T-helper 1 cell treated with Interleukin-12 subunit alpha and Interleukin-12 subunit beta and Interleukin-4 antibody, amounts not matched to agents 30 ng/mL and 1 ng/mL, for 36 hours (primary cell): ENCODE measurements around the gene NIPAL3. TPM values are rescaled to one million over a fixed set of nuclear protein-coding genes. Genes with fewer than 3 reads are reported as not detected.
"Not testable (repeated sequence)": the region's sequence is repeated elsewhere in the genome, so short reads cannot be mapped to it uniquely, and the experiment has no call there.

ENCODE experiments used
- intact Hi-C: fragments of 100-400 bp; cut with micrococcal nuclease; formaldehyde crosslinking; loops from one replicate; pipeline ENCODE4 v1.15.1; 2024
- total RNA-seq: library from RNA; stranded (reverse); gene quantifications from 2 replicates; pipeline ENCODE4 v1.2.3, GENCODE V29; 2022

NIPAL3 gene
- total RNA-seq, 1 donor from 2014 or later, result 39.4 TPM

DNA sequence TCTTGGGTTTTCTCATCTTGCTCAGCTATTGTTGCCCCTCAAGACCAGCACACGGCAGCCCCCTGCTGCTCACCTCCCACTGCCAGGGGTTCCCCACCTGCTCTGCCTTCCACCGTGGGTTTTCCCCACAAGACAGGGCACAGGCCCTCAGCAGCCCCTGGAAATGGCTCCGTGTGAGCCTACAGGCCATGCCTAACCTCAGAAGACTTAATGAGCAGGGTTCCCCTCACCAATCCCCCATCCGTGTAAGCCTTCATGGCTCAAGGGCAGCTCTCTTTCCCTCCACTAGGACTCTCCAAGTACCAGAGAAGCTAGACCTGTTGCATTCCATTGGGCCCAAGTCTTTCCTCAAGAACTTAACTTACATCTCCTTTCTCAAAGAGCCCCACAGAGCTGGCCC, 68.6 kb downstream of the NIPAL3 start:
- intact Hi-C loops, result loop anchor here (5.0 kb wide), 1 partner anchor 158 kb away; the partner anchor contains the start of gene SRRM1

DNA sequence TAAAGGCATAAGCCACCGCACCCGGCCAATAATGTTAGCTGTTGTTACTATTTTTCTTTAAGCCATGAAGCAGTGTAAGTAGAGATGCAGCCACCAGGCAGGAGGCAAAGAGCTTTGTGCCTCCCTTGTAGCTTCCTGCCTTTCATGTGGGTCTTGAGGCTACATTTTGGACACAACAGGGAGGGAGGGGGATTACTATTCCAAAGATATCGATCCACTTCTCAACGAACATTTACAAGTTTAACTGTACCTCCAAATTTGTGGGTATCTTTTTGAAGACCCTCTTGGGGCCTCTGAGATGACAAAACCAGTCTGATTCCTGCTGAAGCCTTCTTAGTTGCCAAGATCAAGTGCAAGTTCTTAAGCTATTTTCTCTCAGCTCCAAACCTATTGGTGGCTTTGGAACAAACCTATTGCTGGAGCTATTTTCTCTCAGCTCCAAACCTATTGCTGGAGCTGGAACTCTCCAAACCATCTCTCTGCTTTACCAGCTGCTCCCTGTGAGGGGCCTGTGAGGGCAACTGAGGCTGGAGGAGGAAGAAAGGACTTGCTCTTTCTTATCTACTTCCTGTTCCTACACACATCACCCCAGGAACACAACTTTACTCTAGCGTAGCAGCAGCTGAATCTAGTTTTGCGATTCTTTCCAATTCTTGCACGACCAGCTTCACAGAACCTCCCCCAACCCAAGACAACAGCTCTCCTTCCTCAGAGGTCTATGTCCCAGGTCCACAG, 70.9 kb downstream of the NIPAL3 start:
- intact Hi-C loops, result loop anchor here (1.0 kb wide), 2 partner anchors 16 to 71 kb away; partner anchors contain the start of genes NIPAL3 and RCAN3

DNA sequence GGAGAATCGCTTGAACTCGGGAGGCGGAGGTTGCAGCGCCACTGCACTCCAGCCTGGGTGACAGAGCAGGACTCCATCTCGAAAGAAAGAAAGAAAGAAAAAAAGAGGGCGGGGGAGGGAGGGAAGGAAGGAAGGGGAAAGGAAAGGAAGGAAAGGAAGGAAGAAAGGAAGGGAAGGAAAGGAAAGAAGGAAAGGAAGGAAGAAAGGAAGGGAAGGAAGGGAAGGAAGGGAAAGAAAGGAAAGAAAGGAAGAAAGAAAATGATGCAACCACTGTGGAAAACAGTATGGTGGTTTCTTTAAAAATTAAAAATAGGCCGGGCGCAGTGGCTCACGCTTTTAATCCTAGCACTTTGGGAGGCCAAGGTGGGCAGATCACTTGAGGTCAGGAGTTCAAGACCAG, 71.9 kb downstream of the NIPAL3 start:
- intact Hi-C loops, result no loop called here

DNA sequence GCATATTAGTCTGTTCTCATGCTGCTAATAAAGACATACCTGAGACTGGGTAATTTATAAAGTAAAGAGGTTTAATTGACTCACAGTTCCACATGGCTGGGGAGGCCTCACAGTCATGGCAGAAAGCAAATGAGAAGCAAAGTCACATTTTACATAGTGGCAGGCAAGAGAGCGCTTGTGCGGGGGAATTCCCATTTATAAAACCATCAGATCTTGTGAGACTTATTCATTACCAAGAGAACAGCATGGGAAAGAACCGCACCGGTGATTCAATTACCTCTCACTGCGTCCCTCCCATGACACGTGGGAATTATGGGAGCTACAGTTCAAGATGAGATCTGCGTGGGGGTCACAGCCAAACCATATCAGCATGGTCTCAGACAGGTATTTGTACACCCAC, 72.6 kb downstream of the NIPAL3 start:
- intact Hi-C loops, result not testable (repeated sequence)

DNA sequence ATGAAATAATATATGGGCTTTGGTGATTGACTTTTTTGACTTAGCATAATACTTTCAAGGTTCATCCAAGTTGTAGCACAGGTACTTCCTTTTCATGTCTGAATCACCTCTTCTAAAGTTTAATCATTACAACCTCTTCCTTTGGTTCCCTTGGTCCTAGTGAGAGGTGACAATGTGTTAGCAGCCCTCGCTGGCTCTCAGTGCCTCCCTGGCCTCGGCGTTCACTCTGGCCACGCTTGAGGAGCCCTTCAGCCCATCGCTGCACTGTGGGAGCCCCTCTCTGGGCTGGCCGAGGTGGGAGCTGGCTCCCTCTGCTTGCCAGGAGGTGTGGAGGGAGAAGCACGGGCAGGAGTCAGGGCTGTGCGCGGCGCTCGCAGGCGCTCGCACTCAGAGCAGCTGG, 74.1 kb downstream of the NIPAL3 start:
- intact Hi-C loops, result no loop called here

DNA sequence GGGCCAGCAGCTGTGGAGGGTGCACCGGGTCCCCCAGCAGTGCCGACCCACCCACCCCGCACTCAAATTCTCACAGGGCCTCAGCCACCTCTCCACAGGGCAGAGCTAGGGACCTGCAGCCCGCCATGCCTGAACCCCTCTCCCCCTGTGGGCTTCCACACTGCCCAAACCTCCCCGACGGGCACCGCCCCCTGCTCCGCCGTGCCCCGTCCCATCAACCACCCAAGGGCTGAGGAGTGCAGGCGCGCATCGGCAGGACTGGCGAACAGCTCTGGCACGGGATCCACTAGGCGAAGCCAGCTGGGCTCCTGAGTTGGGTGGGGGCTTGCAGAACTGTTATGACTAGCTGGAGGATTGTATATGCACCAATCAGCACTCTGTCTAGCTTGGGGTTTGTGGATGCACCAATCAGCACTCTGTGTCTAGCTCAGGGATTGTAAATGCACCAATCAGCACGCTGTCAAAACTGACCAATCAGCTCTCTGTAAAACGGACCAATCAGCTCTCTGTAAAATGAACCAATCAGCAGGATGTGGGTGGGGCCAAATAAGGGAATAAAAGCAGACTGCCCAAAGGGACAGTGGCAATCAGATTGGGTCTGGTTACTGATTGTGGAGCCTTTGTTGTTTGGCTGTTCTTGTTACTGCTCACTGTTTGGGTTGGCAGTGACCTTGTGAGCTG, 74.6 kb downstream of the NIPAL3 start:
- intact Hi-C loops, result no loop called here

DNA sequence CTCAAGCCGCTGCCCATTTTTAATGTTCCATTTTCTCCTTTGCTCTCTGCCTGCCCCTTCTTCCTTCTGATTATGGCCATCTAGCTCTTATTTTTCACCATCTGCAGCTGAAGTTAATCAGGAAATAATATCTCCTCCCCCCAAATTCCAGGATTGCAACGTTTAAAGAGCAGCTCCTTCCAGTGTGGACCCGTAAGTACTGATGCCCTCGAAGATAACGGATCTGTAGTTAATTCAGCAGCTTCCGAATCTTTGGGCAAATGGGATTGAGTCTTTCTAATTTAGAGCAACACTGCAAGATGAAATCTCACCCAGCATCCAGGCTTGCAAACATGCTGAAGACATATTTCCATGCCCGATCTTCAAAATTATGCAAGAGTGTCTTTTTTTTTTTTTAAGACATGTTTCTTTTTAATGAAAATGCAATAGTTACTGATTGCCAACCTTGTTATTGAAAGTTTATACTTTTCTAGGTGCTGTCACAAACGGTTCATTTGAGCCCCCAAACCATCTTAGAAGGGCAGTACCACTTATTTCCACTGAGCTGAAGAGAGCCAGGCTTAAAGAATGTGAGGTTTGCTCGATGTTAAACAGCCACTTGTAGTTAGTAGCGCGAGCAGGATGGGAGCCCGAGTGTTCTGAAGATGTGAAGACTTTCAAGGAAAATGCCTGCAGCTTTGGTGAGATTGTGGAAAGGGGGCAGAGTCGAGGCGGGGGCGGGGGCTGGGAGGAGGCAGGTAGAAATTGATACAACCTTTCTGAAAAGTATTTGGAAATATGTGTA, 76.2 kb downstream of the NIPAL3 start:
- intact Hi-C loops, result no loop called here

DNA sequence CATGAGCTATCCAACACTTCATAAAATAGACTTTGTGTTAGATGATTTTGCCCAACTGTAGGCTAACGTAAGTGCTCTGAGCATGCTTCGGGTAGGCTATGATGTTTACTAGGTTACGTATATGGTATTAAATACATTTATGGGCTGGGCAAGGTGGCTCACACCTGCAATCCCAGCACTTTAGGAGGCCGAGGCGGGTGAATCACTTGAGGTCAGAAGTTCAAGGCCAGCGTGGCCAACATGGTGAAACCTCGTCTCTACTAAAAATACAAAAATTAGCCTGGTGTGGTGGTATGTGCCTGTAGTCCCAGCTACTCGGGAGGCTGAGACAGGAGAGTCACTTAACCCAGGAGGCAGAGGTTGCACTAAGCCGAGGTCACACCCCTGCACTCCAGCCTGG, 77.3 kb downstream of the NIPAL3 start:
- intact Hi-C loops, result not testable (repeated sequence)

DNA sequence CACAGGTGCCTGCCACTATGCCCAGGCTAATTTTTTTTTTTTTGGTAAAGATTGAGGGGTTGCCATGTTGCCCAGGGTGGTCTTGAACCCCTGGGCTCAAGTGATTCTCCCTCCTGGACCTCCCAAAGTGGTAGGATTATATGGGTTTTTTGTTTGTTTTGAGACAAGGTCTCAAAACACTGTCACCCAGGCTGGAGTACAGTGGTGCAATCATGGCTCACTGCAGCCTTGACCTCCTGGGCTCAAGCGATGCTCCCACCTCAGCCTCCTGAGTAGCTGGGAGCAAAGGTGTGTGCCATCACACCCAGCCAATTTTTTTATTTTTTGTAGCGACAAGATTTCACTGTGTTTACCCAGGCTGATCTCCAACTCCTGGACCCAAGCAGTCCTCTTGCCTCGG, 78.2 kb downstream of the NIPAL3 start:
- intact Hi-C loops, result no loop called here

DNA sequence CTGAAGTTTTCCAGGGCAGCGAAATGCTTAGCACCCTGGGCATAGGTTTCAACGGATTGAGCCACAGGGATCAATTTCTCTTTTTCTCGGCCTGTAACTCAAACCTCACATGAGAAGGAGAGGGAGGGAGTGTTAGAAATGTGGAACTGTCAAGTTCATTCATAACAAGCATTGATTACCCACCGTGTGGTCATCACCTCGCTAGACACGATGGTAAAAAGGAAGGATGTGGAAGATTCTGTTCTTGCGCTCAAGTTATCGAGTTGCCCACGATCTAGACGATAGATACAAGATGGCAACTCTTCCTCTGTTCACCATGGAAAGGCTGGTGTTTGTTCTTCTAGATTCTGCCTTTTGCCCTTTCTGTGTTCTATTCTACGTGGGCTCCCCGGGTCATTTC, 83.0 kb downstream of the NIPAL3 start:
- intact Hi-C loops, result no loop called here

DNA sequence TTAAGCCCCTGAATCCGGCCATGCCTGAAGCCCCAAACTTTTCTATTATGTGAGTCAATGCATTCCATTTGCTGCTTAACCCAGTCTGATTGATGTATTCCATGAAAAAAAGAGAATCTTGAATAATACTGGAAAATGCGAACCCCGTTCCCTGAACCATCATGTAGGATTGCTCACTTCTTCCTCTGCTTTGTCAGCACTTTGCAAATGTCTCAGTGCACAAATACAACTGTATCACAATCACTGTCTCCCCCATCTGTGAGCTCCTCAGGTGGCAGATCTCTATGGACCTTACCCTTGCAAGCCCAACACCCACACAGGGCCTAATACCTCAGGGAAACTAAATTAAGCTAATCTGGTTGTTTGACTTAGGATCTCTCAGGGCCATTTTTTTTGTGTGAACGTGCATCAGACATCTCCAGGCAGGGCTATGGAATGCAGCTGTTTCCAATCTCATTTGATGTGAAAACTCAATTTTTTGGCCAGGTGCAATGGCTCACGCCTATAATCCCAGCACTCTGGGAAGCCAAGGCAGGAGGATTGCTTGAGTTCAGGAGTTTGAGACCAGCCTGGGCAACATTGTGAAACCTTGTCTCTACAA, 84.9 kb downstream of the NIPAL3 start:
- intact Hi-C loops, result loop anchor here (5.0 to 10.0 kb wide), 3 partner anchors 306 to 744 kb away; partner anchors contain the start of genes RSRP1 and SRSF10

DNA sequence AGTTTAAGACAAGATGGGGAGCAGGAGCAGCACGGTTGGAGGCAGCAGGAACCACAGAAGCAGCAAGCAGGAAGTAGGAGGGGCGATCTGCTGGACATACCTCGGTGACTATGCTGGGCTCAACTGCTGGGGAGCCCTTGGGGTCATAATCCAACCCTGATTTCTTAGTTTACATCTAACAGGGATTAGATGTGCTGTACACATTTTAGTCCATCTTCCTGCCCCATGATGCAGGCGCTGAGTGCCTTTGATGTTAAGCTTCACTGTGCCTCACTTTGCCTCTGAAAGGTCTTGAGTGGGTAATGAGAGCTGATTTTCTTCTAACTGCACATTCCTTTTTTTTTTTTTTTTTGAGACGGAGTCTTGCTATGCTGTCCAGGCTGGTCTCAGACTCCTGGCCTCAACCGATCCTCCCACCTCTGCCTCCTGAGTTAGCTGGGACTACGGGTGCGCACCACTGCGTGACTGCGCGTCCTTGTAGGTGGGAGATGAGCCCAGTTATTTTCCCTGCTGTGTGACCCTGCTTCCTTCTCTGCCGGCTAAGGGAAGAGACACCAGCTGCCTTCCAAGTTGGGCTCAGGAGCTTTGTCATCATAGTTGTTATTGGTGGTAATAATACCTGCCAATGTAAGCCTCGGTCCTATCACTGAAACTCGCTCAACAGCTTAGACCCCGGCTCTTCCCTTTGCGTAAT, 85.9 kb downstream of the NIPAL3 start:
- intact Hi-C loops, result loop anchor here (1.0 to 10.0 kb wide), 10 partner anchors 15 to 743 kb away; partner anchors contain the start of genes NIPAL3, PNRC2, RSRP1 and SRRM1

DNA sequence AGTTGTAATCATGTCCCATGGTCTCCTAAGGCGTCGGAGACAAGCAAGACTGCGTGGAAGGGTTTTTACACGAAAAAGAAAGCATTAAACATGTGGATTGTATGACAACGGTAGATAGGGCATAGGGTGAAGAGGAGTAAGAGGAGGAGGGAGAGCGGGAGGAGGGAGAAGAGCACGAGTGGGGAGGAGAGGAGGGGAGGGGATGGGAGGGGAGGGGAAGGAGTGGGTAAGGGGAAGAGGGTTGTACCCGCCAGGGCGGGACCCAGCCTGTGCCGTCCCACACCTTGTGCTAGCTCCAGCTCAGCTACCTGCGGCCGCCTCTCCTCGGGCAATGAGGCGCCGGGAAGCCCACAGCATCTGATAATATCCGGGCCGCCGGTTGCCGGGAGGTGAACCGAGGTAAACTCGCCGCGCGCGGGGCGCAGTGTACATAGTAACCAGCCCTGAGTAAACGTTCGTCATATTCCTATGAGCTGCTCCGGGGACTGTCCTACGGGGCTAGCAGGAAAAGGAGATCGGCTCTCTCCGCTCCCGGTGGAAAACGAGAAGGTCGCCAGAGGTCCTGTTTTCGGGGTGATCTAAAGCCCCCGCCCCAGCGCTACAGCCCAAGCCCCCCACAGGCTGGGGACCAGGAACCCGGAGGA, 86.6 kb downstream of the NIPAL3 start:
- intact Hi-C loops, result loop anchor here (1.0 to 10.0 kb wide), 10 partner anchors 16 to 743 kb away; partner anchors contain the start of genes NIPAL3, PNRC2, RSRP1 and SRRM1

DNA sequence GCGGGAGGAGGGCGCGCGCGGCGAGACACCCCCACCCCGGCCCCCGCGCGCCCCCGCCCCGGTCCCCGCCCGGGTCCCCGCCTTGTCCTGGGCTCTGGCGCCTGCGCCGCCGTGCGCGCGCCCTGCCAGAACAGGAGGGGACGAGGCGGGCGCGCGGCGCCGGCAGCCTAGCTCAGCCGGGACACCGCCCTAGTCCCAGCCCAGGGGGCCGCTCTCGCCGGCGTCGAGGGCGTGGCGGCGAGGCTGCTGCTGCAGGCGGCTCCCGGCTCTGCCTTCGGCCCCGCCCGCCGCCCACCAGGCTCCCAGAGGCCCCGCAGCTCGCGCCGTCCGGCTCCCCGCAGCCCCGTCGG, 87.1 kb downstream of the NIPAL3 start, which contains the start of gene RCAN3:
TSS of gene RCAN3 (plus strand) at position 128 of the 350 bp plus-strand sequence. CDS start 11,537 bp downstream, outside the sequence.
- intact Hi-C loops, result loop anchor here (1.0 to 10.0 kb wide), 10 partner anchors 16 to 742 kb away; partner anchors contain the start of genes NIPAL3, PNRC2, RSRP1 and SRRM1

DNA sequence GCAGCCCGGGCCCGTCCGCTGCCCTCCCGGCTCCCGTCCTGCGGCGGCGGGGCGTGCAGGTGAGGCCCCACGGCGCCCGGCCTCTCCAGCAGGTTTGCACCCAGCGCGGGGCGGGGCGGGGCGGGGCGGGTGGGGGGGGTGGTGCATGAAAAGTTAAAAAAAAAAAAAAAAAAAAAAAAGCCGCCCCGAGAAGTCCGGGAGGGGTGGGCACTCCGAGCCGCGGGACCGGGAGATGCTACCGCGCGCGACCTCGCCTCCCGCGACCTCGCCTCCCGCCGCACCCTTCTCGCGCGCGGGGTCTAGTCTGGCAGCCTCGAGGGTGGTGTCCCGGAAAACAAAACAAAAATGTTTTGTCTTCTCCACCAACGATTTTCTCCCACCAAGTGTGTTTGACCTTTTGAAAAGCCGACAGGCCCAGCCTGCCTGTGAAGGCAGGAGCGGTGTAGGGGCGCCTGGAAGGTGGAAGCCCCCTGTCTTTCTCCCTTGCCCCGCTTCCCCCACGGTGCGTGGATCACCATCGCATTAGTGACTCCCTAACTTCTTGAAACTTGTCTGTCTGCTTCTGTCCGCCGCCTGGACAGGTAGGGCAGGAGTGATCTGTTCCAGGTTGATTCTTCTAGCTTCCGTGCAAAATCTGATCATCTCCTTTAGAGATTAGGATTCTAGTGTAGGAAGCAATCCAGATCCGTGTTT, 87.6 kb downstream of the NIPAL3 start:
- intact Hi-C loops, result loop anchor here (2.0 to 10.0 kb wide), 4 partner anchors 308 to 742 kb away; partner anchors contain the start of genes PNRC2, RSRP1 and SRSF10

DNA sequence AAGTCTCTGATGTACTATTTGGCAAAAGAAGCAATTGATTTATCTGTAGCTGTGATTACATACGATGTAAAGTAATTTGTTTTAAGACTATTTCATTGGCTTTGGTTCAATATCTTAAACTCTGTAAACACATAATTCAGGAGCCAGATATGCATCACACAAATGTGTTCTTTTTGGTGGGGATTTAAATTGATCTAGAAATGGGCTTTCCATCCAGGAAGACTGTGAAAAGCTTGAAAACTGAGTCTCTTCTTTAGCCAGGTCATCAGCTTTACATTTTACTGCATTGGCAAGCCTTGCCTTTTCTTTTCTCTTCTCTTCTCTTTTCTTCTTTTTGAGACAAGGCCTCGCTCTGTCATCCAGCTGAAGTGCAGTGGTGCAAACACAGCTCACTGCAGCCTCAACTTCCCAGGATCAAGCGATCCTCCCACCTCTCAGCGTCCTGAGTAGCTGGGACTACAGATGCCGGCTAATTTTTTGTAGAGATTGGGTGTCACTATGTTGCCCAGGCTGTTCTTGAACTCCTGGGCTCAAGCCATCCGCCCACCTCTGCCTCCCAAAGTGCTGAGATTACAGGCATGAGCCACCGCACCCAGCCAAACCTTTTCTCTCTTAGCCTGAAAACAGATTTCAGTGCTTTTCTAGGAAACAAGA, 88.4 kb downstream of the NIPAL3 start:
- intact Hi-C loops, result loop anchor here (2.0 to 10.0 kb wide), 4 partner anchors 309 to 741 kb away; partner anchors contain the start of genes PNRC2, RSRP1 and SRSF10

DNA sequence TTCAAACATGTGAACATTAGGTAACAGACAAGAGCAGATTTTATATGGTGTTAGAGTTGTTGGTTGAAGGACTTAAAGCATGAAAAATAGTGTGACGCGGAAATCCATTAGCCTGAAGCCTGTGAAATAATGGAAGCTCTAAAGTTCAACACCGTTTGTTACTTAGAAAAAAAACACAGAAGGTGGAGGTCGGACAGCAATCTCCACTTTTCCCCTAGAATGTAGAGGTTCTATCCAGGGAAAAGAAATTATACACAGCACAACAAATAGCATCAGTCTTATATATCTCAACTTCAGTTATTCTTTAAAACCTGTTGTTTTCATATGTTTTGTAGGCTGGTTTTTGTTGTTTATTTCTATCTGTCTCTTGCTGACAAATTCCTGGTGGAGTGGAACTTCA, 89.0 kb downstream of the NIPAL3 start:
- intact Hi-C loops, result loop anchor here (5.0 to 10.0 kb wide), 3 partner anchors 310 to 740 kb away; partner anchors contain the start of genes RSRP1 and SRSF10

DNA sequence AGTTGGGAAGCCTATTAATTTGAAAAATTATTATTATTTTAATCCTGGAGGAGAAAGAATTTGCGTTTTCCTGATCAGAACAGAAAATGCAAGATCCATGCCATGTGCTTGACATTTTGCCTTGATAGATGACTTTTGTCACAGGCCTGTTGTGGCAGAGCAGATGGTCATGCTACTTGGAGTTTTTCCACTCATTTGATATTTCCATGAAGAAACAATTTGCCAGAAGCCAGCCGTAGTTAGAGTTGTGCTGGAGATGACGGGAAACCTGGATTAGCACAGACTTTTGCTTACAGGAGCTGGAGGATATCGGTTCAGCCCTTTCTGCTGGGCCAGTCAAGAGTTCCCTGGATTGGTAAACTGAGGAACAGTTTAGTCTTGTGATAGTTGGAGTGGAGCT, 90.2 kb downstream of the NIPAL3 start:
- intact Hi-C loops, result loop anchor here (1.0 to 10.0 kb wide), 4 partner anchors 21 to 739 kb away; partner anchors contain the start of genes NIPAL3 and RSRP1
